Ascending aorta (tissue), 2 donors: ENCODE measurements around the gene ITGB4. TPM values are rescaled to one million over a fixed set of nuclear protein-coding genes. Genes with fewer than 3 reads are reported as not detected.

Source experiments
- DNase-seq, 2 donors: peaks; one replicate each; pipeline ENCODE4 v3.0.0-alpha.2; 2019; ENCODE audit warnings: low spot score in 2 of 2
- H3K27ac ChIP-seq, 2 donors: fragments of 200-600 bp; sonication (generic); one replicate each; pipeline ENCODE4 v1.5.1; 2016 to 2017; ENCODE audit warnings: mild to moderate bottlenecking in 1 of 2
- H3K27me3 ChIP-seq: fragments of 200-600 bp; sonication (generic); one replicate; pipeline ENCODE4 v1.5.1; 2017
- H3K36me3 ChIP-seq, 2 donors: fragments of 200-600 bp; sonication (generic); one replicate each; pipeline ENCODE4 v1.5.1; 2016
- H3K4me1 ChIP-seq, 2 donors: fragments of 200-600 bp; sonication (generic); one replicate each; pipeline ENCODE4 v1.5.1; 2016 to 2017; ENCODE audit warnings: mild to moderate bottlenecking in 1 of 2
- H3K4me3 ChIP-seq, 2 donors: fragments of 200-600 bp; sonication (generic); one replicate each; pipeline ENCODE4 v1.5.1; 2016 to 2017; ENCODE audit warnings: mild to moderate bottlenecking in 1 of 2
- H3K9me3 ChIP-seq, 2 donors: fragments of 200-600 bp; sonication (generic); one replicate each; pipeline ENCODE4 v1.5.1; 2016
- intact Hi-C: fragments of 100-400 bp; cut with DNase I; formaldehyde crosslinking; loops from one replicate; pipeline ENCODE4 v1.15.1; 2023
- total RNA-seq: library from RNA; depleted of rRNA; stranded (reverse); fragments of >200 nt; gene quantifications from one replicate; pipeline ENCODE4 v1.1.0, GENCODE V29; 2016
- TF ChIP-seq, protein P1 (sequence below), 3 experiments: fragments of 200-600 bp in 2 of 3; fragments of 450-650 bp in 1 of 3; sonication (generic) in 2 of 3; IDR thresholded peaks; one replicate each; pipeline ENCODE4 v1.5.1; 2016 to 2019; ENCODE audit warnings: antibody characterized with exemption in 3 of 3, mild to moderate bottlenecking in 1 of 3, moderate library complexity in 1 of 3

Gene ITGB4
- total RNA-seq, 1 donor from 2014 or later, result 152 TPM

DNA sequence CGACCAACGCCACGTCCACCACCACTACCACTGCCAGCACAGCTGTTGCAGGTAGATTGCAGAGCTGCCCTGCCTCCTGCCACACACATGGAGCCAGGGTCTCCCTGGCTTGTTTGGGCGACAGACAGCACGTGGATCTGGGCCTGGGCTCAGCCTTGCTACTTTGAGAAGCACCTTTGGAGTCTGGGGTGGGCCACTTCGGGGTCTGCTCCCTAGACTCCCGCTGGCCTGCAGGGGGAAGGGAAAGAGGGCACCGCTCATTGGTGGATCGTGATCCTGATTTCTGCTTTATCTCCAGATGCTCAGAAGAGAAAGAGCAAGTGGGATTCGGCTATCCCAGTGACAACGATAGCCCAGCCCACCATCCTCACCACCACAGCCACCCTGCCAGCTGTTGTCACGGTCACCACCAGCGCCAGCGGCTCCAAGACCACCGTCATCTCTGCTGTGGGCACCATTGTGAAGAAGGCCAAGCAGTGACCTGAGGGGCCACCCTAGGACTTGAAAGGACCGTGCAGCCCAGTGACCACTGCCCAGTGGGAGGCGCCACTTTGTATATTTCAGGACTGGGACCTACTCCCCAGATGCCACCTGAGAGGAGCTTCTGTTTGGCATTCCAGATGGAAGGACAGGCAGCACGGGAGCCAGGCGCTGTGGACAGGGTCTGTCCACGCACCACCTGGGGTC, 15.1 kb upstream of the ITGB4 start:
- H3K27ac ChIP-seq, result no peak overlapping the region
- peaks cover 62 to 75% of the 10 kb centered on the region in 2 donors for H3K36me3 ChIP-seq

DNA sequence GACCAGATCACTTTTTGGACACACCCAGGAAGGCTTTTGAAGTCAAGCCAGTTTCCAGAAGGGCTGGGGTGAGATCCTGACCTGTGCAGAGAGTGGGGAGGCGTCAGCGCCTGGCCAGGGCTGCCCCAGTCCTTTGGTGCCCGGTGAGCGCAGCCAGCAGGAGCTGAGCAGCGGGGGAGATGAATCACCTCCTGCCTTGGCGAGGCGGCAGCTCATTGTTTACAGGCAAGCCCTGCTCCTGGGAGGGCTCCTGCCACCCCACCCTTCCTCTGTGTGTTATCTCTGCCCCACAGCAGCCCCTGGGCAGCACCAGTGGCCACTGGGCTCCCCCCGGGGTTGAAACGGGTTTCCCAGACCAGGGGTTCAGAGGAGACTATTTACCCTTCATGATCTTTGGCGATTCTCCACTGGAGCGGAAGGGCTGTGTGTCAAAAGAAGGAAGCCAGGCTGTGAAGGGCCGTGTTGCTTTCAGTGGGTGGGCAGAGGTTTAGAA, 14.1 kb upstream of the ITGB4 start:
- Histone ChIP-seq H3K27ac (no peak overlapping the region), H3K36me3 (peaks cover 52 to 66% of the 10 kb centered on the region in 2 donors), H3K27me3 (no peaks in the 10 kb centered on the region), H3K9me3 (no peaks in the 10 kb centered on the region), H3K4me3 (no peak overlapping the region), H3K4me1 (no peaks in the 10 kb centered on the region)
- TF ChIP-seq, protein P1, sequence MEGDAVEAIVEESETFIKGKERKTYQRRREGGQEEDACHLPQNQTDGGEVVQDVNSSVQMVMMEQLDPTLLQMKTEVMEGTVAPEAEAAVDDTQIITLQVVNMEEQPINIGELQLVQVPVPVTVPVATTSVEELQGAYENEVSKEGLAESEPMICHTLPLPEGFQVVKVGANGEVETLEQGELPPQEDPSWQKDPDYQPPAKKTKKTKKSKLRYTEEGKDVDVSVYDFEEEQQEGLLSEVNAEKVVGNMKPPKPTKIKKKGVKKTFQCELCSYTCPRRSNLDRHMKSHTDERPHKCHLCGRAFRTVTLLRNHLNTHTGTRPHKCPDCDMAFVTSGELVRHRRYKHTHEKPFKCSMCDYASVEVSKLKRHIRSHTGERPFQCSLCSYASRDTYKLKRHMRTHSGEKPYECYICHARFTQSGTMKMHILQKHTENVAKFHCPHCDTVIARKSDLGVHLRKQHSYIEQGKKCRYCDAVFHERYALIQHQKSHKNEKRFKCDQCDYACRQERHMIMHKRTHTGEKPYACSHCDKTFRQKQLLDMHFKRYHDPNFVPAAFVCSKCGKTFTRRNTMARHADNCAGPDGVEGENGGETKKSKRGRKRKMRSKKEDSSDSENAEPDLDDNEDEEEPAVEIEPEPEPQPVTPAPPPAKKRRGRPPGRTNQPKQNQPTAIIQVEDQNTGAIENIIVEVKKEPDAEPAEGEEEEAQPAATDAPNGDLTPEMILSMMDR (IDR thresholded peaks at IDR 0.05), result no peak
- intact Hi-C loops, result no loop called here
- no peak for DNase-seq

More for the DNA sequence above, 15.1 kb upstream of the ITGB4 start:
- no peak overlapping the region for H3K4me3 ChIP-seq
- no peaks in the 10 kb centered on the region for H3K27me3 ChIP-seq
- no peaks in the 10 kb centered on the region for H3K9me3 ChIP-seq
- TF ChIP-seq, protein P1 (IDR thresholded peaks at IDR 0.05), result no peak
- DNase-seq, result no peak
- intact Hi-C loops, result no loop called here
- H3K4me1 ChIP-seq, result no peaks in the 10 kb centered on the region

DNA sequence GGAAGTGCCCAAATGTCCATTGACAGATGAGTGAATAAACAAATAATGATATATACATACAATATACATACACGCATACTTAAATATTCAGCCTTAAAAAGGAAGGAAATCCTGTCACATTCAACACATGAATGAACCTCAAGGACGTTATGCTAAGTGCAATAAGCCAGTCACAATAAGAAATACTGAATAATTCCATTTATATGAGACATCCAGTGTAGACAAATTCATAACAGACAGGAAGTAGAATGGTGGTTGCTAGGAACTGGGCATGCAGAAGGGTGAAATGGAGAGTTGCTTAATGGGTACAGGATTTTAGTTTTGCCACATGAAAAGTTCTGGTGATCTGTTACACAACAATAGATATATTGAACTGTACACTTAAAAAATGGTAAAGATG, 8.8 kb upstream of the ITGB4 start:
- Histone ChIP-seq H3K4me1 (no peaks in the 10 kb centered on the region), H3K27ac (no peak overlapping the region), H3K36me3 (peaks cover 0 to 12% of the 10 kb centered on the region in 2 donors), H3K27me3 (no peaks in the 10 kb centered on the region), H3K4me3 (no peak overlapping the region), H3K9me3 (no peaks in the 10 kb centered on the region)
- no peak for DNase-seq
- TF ChIP-seq, protein P1 (IDR thresholded peaks at IDR 0.05), result no peak
- intact Hi-C loops, result no loop called here

DNA sequence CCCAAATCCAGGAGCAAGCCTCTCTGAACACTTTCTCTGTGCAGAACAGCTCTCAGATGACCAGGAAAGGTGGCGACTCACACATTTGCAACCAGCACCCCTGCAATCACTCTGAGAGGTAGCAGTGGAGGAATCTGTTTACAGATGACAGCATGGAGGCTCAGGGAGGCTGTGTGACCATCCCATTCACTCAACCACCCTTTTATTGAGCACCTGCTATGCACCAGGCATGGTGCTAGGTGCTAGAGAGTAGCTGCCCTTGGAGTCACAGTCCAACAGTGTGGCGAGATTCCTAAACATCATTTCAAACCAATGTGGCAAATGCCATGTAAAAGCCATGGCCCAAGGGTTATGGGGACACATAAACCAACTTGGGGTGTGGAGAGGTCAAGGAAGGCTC, 1.5 kb upstream of the ITGB4 start:
- Histone ChIP-seq H3K27ac (no peak overlapping the region), H3K4me3 (no peak overlapping the region), H3K4me1 (peaks cover 0 to 6% of the 10 kb centered on the region in 2 donors), H3K27me3 (peaks cover 17% of the 10 kb centered on the region), H3K9me3 (no peaks in the 10 kb centered on the region), H3K36me3 (no peaks in the 10 kb centered on the region)
- intact Hi-C loops, result no loop called here
- TF ChIP-seq, protein P1 (IDR thresholded peaks at IDR 0.05), result no peak
- DNase-seq, result no peak

DNA sequence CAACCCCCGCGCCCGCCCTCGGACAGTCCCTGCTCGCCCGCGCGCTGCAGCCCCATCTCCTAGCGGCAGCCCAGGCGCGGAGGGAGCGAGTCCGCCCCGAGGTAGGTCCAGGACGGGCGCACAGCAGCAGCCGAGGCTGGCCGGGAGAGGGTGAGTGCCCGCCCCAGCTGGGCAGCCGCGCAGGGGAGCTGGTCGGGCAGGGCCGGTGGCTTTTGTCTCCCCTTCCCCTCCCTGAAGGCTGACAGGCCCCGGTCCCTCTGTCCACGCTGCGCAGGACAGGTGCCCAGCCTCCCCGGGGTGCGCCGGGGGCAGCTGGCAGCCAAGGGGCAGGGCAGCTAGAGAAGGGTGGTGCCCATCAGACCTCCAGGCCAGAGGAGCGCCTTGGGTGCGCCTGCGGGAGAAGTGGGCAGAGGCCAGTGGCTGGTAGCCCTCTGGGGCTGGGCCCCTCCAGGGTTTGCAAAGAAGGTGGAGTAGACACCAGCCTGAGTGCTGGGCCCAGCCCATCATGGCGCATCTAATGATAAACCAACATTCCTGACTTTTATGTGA, 278 bp downstream of the ITGB4 start:
- H3K27ac ChIP-seq, result no peak overlapping the region
- intact Hi-C loops, result no loop called here
- no peaks in the 10 kb centered on the region for H3K36me3 ChIP-seq
- H3K27me3 ChIP-seq, result peaks cover 17% of the 10 kb centered on the region
- H3K4me1 ChIP-seq, result peaks cover 0 to 6% of the 10 kb centered on the region in 2 donors
- H3K9me3 ChIP-seq, result no peaks in the 10 kb centered on the region
- peak overlapping the region; percentile 50 to 62 for H3K4me3 ChIP-seq
- DNase-seq, result no peak
- TF ChIP-seq, protein P1 (IDR thresholded peaks at IDR 0.05), result no peak
